Neutrophil (primary cell): ENCODE data around the gene GARS1.

ENCODE experiments used
- H3K27ac ChIP-seq: fragments of 200-600 bp; sonication (generic); 2 replicates; pipeline ENCODE4 v1.5.1; 2016; ENCODE audit warnings: mild to moderate bottlenecking, moderate library complexity
- H3K27me3 ChIP-seq: fragments of 200-600 bp; sonication (generic); 2 replicates; pipeline ENCODE4 v1.6.0; 2016; ENCODE audit warnings: mild to moderate bottlenecking
- H3K36me3 ChIP-seq: fragments of 200-600 bp; sonication (generic); 2 replicates; pipeline ENCODE4 v1.5.1; 2017
- H3K4me1 ChIP-seq, 2 experiments: fragments of 200-600 bp in 1 of 2; sonication (generic) in 1 of 2; 1 replicate in 1 of 2; 2 replicates in 1 of 2; pipeline versions ENCODE4 v1.5.1 to v1.6.1; 2013 to 2016; ENCODE audit warnings: low read depth in 1 of 2, low read length in 1 of 2, mild to moderate bottlenecking in 1 of 2, moderate library complexity in 1 of 2; ENCODE audit not compliant: control insufficient read depth in 1 of 2, insufficient read depth in 1 of 2
- H3K4me3 ChIP-seq, 2 experiments: fragments of 200-600 bp in 1 of 2; sonication (generic) in 1 of 2; 1 replicate in 1 of 2; 2 replicates in 1 of 2; pipeline ENCODE4 v1.5.1; 2013 to 2016; ENCODE audit warnings: low read depth in 1 of 2, low read length in 1 of 2, mild to moderate bottlenecking in 1 of 2, moderate library complexity in 1 of 2
- H3K9me3 ChIP-seq: fragments of 200-600 bp; sonication (generic); 2 replicates; pipeline ENCODE4 v1.5.1; 2016
- CTCF ChIP-seq: fragments of 200-600 bp; sonication (generic); IDR thresholded peaks from 2 replicates; pipeline ENCODE4 v1.5.1; 2016; ENCODE audit warnings: antibody characterized with exemption

GARS1 gene

GRCh38 chr7:30644286-30644955 lies 49.7 kb downstream of the GARS1 start:
- H3K4me3 ChIP-seq, result no peak overlapping the region
- H3K4me1 ChIP-seq, result no peaks in the 10 kb centered on the region
- H3K36me3 ChIP-seq, result peaks cover 4% of the 10 kb centered on the region
- TF ChIP-seq CTCF, result no peak
- no peak overlapping the region for H3K27ac ChIP-seq
- H3K9me3 ChIP-seq, result no peaks in the 10 kb centered on the region
- H3K27me3 ChIP-seq, result no peaks in the 10 kb centered on the region

GRCh38 chr7:30645661-30646060 lies 51.0 kb downstream of the GARS1 start:
- Histone ChIP-seq H3K27me3 (no peaks in the 10 kb centered on the region), H3K9me3 (no peaks in the 10 kb centered on the region), H3K4me1 (no peaks in the 10 kb centered on the region), H3K36me3 (peaks cover 4% of the 10 kb centered on the region), H3K4me3 (no peak overlapping the region), H3K27ac (no peak overlapping the region)
- no peak for TF ChIP-seq CTCF

GRCh38 chr7:30646154-30646553 lies 51.5 kb downstream of the GARS1 start:
- Histone ChIP-seq H3K4me1 (no peaks in the 10 kb centered on the region), H3K4me3 (no peak overlapping the region), H3K36me3 (peaks cover 4% of the 10 kb centered on the region), H3K9me3 (no peaks in the 10 kb centered on the region), H3K27ac (no peak overlapping the region), H3K27me3 (no peaks in the 10 kb centered on the region)
- no peak for TF ChIP-seq CTCF

- Histone ChIP-seq H3K27ac (no peak overlapping the region), H3K36me3 (peaks cover 4% of the 10 kb centered on the region), H3K9me3 (no peaks in the 10 kb centered on the region), H3K27me3 (no peaks in the 10 kb centered on the region), H3K4me3 (no peak overlapping the region), H3K4me1 (no peaks in the 10 kb centered on the region)
- TF ChIP-seq CTCF, result no peak
Observed at GRCh38 chr7:30647589-30648364, 53.1 kb downstream of the GARS1 start.

- peaks cover 4% of the 10 kb centered on the region for H3K36me3 ChIP-seq
- no peak overlapping the region for H3K4me3 ChIP-seq
- H3K9me3 ChIP-seq, result no peaks in the 10 kb centered on the region
- no peaks in the 10 kb centered on the region for H3K4me1 ChIP-seq
- H3K27me3 ChIP-seq, result no peaks in the 10 kb centered on the region
- no peak for TF ChIP-seq CTCF
- H3K27ac ChIP-seq, result no peak overlapping the region
Observed at GRCh38 chr7:30648744-30649540, 54.3 kb downstream of the GARS1 start.
